Aorta (tissue), 5 donors: Measurements from ENCODE around the gene NOS3. TPM values are rescaled to one million over a fixed set of nuclear protein-coding genes. Genes with fewer than 3 reads are reported as not detected.

Source experiments
- ATAC-seq: fragments of 200-7000 bp; cut with Tn5 transposase; one replicate; pipeline ENCODE4 v1.9.1; 2022; ENCODE audit warnings: moderate library complexity; ENCODE audit not compliant: low FRiP score
- DNase-seq, 2 donors: peaks; one replicate each; pipeline ENCODE4 v3.0.0-alpha.2; 2020
- H3K27ac ChIP-seq, 2 donors: one replicate each; pipeline ENCODE4 v1.5.1; 2013; ENCODE audit warnings: low read length in 2 of 2, mild to moderate bottlenecking in 2 of 2, moderate library complexity in 2 of 2, control low read depth in 1 of 2, inconsistent platforms in 1 of 2, low read depth in 1 of 2
- H3K27me3 ChIP-seq, 2 donors: one replicate each; pipeline ENCODE4 v1.6.1; 2013; ENCODE audit warnings: control low read depth in 1 of 2, low read length in 1 of 2, mild to moderate bottlenecking in 1 of 2, moderate library complexity in 1 of 2; ENCODE audit not compliant: insufficient read depth in 2 of 2, control insufficient read depth in 1 of 2
- H3K36me3 ChIP-seq, 2 donors: one replicate each; pipeline ENCODE4 v1.6.1; 2013; ENCODE audit warnings: control low read depth in 1 of 2, low read length in 1 of 2, mild to moderate bottlenecking in 1 of 2; ENCODE audit not compliant: insufficient read depth in 2 of 2, control insufficient read depth in 1 of 2
- H3K4me1 ChIP-seq, 2 donors: one replicate each; pipeline ENCODE4 v1.6.1; 2013; ENCODE audit warnings: low read length in 2 of 2, control low read depth in 1 of 2, mild to moderate bottlenecking in 1 of 2, moderate library complexity in 1 of 2; ENCODE audit not compliant: insufficient read depth in 2 of 2, control insufficient read depth in 1 of 2
- H3K4me3 ChIP-seq, 2 donors: one replicate each; pipeline ENCODE4 v1.5.1; 2013; ENCODE audit warnings: low read length in 2 of 2, control low read depth in 1 of 2, mild to moderate bottlenecking in 1 of 2
- H3K9me3 ChIP-seq: one replicate; pipeline ENCODE4 v1.6.1; 2013; ENCODE audit warnings: mild to moderate bottlenecking, low read length; ENCODE audit not compliant: control insufficient read depth
- WGBS, 2 donors: extraction: QIAGEN DNeasy Blood & Tissue Kit; methylation state at CpG; one replicate each; pipeline ENCODE4 v1.1.7; 2013; 5-methylcytosine and 5-hydroxymethylcytosine counted together
- intact Hi-C, 2 donors: fragments of 100-400 bp; cut with DNase I; formaldehyde crosslinking; loops; one replicate each; pipeline versions ENCODE4 v1.14.2 to v1.15.0; 2022
- polyA plus RNA-seq, 2 donors: library from polyadenylated mRNA; stranded (reverse); fragments of 200-250 nt; gene quantifications; one replicate each; pipeline ENCODE4 v1.2.3, GENCODE V29; 2013
- total RNA-seq, 2 donors: library from RNA; stranded (reverse); fragmentation: NEBNext Ultra II Directional; extraction: Animal tissue kit (Norgen Biotek cat#: 25700); gene quantifications; one replicate each; pipeline ENCODE4 v1.2.1, GENCODE V29; 2021
- donor health status: healthy with polysubstance abuse.
- donor health status: Bipolar disorder and iron deficiency.
- donor health status: DM: no; HTN: no; CAD: no.
- donor health status: DM: no; HTN: no; CAD: no.
- donor health status: DM: yes; HTN: yes; CAD: no.

The NOS3 gene
- total and polyA plus RNA-seq, 4 donors, result 0.63 to 32.4 (median 22.7) TPM

- Histone ChIP-seq H3K36me3 (no peaks in the 10 kb centered on the region), H3K27ac (no peak overlapping the region), H3K9me3 (no peaks in the 10 kb centered on the region), H3K4me1 (peaks cover 0 to 4% of the 10 kb centered on the region in 2 donors), H3K4me3 (no peak overlapping the region), H3K27me3 (no peaks in the 10 kb centered on the region)
- intact Hi-C loops, result no loop called here
- DNase-seq (no peak), ATAC-seq (no peak)
- 73 to 74% methylated on average over 9 of the region's 9 CpGs for WGBS, 2 donors
Observed at GRCh38 chr7:150975536-150976319, 15.1 kb upstream of the NOS3 start.

- Histone ChIP-seq H3K4me1 (peaks cover 0 to 4% of the 10 kb centered on the region in 2 donors), H3K36me3 (no peaks in the 10 kb centered on the region), H3K27ac (no peak overlapping the region), H3K9me3 (no peaks in the 10 kb centered on the region), H3K27me3 (no peaks in the 10 kb centered on the region), H3K4me3 (no peak overlapping the region)
- ATAC-seq (no peak), DNase-seq (no peak)
- WGBS, 2 donors, result 46 to 47% methylated on average over 13 of the region's 13 CpGs
- intact Hi-C loops, result no loop called here
Observed at GRCh38 chr7:150976529-150977381, 14.1 kb upstream of the NOS3 start.

- H3K9me3 ChIP-seq, result no peaks in the 10 kb centered on the region
- DNase-seq (no peak), ATAC-seq (no peak)
- H3K4me1 ChIP-seq, result peaks cover 0 to 4% of the 10 kb centered on the region in 2 donors
- intact Hi-C loops, result no loop called here
- H3K36me3 ChIP-seq, result no peaks in the 10 kb centered on the region
- H3K27ac ChIP-seq, result no peak overlapping the region
- peak overlapping the region; percentile 27 to 36 for H3K4me3 ChIP-seq
- 3 to 4% methylated on average over 40 to 62 of the region's 62 CpGs for WGBS, 2 donors
- H3K27me3 ChIP-seq, result no peaks in the 10 kb centered on the region
Observed at GRCh38 chr7:150977382-150978125, 13.3 kb upstream of the NOS3 start.

DNA sequence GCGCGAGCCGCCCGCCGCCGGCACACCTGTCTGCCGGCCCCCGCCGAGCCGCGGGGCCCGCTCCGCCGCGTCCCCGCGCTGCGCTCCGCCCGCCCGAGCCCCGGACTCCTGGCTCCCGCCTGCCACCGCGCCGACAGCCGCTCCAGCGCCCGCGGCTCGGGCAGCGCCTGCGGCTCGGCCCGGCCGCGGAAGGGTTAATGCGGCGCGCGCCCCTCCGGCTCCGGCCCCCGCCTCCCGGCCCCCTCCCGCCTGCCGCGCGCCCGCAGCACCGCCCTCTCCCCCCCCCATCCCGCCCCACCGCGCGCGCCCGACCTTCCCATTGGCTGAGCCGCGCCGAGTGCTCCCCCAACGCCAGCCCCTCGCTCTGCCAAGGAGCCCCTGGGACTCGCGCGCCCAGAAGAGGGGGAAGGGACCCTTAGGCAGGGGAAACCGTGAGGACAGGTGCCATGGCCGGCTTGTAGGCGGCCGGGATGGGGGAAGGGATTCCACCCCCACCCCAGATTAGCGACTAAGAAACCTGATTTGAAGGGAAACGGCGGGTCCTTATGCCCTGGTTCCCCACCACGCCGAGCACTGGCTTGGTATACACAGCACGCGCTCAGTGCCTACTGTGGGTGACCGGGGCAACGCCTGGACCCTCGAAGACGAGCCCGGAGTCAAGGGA is 12.6 kb upstream of the NOS3 start, which contains the start of gene KCNH2:
TSS of gene KCNH2 (minus strand) at position 196 of the 664 bp plus-strand sequence. CDS start 408 bp downstream, outside the sequence.
- H3K4me1 ChIP-seq, result peaks cover 0 to 4% of the 10 kb centered on the region in 2 donors
- H3K4me3 ChIP-seq, result peak within 1 kb of the TSS; percentile 27 to 36
- H3K9me3 ChIP-seq, result no peaks in the 10 kb centered on the region
- H3K36me3 ChIP-seq, result no peaks in the 10 kb centered on the region
- H3K27ac ChIP-seq, result no peak within 1 kb of the TSS
- H3K27me3 ChIP-seq, result no peaks in the 10 kb centered on the region
- ATAC-seq, result no peak
- WGBS, 2 donors, result 1% methylated on average over 35 to 81 of the region's 81 CpGs
- no peak for DNase-seq
- intact Hi-C loops, result no loop called here

DNA sequence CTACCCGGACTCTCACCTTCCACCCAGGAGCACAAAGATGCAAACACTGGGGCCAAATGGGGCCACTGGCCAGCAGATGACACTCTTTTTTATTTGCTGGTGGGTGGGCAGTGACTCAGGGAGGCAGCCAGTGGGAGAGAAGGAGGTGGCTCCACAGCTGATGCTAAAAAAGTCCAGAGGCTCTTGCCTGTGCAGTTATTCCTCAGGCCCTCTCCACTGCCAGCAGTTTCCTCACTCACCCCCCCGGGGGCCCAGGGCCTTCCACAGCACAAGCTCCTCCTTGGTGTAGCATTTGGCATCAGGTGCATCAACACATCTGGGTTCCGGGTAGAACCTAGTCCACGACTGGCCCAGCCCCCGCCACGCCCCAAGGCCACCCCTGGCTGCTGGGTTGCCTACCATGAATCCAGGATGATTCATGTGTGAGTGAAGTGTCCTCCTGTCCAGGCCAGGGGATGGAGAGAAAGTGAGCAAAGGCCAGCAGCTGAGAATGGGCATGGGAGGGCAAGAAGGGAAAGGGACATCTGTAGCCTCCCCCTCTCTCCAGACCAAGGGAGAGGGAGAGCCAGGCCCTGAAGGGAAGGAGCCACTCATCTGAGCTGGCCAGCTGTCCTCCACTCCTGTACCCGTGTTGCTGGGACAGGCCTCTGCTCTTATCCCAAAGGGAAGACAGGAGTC is 11.0 kb upstream of the NOS3 start:
- DNase-seq, result no peak
- Histone ChIP-seq H3K27ac (no peak overlapping the region), H3K36me3 (no peaks in the 10 kb centered on the region), H3K4me3 (no peak overlapping the region), H3K4me1 (peaks cover 0 to under 1% of the 10 kb centered on the region in 2 donors), H3K27me3 (no peaks in the 10 kb centered on the region), H3K9me3 (no peaks in the 10 kb centered on the region)
- intact Hi-C loops, result no loop called here
- ATAC-seq, result no peak
- WGBS, 2 donors, result 20 to 23% methylated on average over 7 of the region's 7 CpGs

GRCh38 chr7:150980663-150981062 is 10.2 kb upstream of the NOS3 start:
- Histone ChIP-seq H3K27ac (no peak overlapping the region), H3K4me1 (no peaks in the 10 kb centered on the region), H3K36me3 (no peaks in the 10 kb centered on the region), H3K9me3 (no peaks in the 10 kb centered on the region), H3K27me3 (no peaks in the 10 kb centered on the region), H3K4me3 (no peak overlapping the region)
- DNase-seq (no peak), ATAC-seq (no peak)
- intact Hi-C loops, result no loop called here
- 20 to 23% methylated on average over 2 of the region's 2 CpGs for WGBS, 2 donors

DNA sequence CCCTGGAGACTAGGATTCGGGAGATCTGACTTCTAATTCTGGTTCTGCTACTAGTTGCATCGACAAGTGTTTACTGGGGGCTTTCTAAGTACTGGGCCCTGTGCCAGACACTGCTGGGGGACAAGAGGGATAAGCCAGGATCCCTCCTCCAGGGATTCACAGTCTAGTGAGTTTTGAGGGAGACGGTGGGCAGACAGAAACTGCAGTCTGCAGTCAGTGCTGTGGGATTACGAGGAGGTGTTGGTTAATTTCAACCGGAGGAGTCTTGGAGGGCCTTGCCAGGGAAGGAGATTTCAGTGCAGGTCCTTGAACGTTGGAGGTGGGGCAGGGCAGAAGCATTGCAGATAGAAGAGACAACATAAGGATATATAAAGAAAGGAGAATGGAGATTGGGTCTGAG is 9.2 kb upstream of the NOS3 start:
- Histone ChIP-seq H3K27ac (no peak overlapping the region), H3K9me3 (no peaks in the 10 kb centered on the region), H3K36me3 (no peaks in the 10 kb centered on the region), H3K4me1 (no peaks in the 10 kb centered on the region), H3K4me3 (no peak overlapping the region), H3K27me3 (no peaks in the 10 kb centered on the region)
- ATAC-seq (no peak), DNase-seq (no peak)
- intact Hi-C loops, result no loop called here
- 59 to 65% methylated on average over 6 of the region's 6 CpGs for WGBS, 2 donors

GRCh38 chr7:150982351-150982750 is 8.5 kb upstream of the NOS3 start:
- no peaks in the 10 kb centered on the region for H3K4me1 ChIP-seq
- no peak overlapping the region for H3K27ac ChIP-seq
- no peak for DNase-seq
- H3K4me3 ChIP-seq, result no peak overlapping the region
- WGBS, 2 donors, result 20 to 27% methylated on average over 3 of the region's 3 CpGs
- intact Hi-C loops, result no loop called here
- H3K27me3 ChIP-seq, result no peaks in the 10 kb centered on the region
- no peaks in the 10 kb centered on the region for H3K36me3 ChIP-seq
- H3K9me3 ChIP-seq, result no peaks in the 10 kb centered on the region
- ATAC-seq, result no peak
